ENCODE data around the gene GINM1.

The GINM1 gene

GRCh38 chr6:149565527-149566409, at the start of gene GINM1:
Gene GINM1, plus strand, starts transcription at chr6:149566375. Its CDS starts 40 bp downstream, at chr6:149566415.
- DNase-seq (ENCODE audit: insufficient read length, low spot score) (peak; percentile 75), FAIRE-seq (no peak)
- no peak for TF ChIP-seq POLR2A (IDR thresholded peaks at IDR 0.05; ENCODE audit: low read depth, low read length)

- TF ChIP-seq POLR2A (IDR thresholded peaks at IDR 0.05; ENCODE audit: low read depth, low read length) = no peak
- FAIRE-seq = no peak
- no peak for DNase-seq (ENCODE audit: insufficient read length, low spot score)
These were observed 36.5 kb upstream of the GINM1 start for GRCh38 chr6:149529650-149530049.

GRCh38 chr6:149534742-149535141, 31.4 kb upstream of the GINM1 start:
- FAIRE-seq (no peak), DNase-seq (ENCODE audit: insufficient read length, low spot score) (no peak)
- TF ChIP-seq POLR2A (IDR thresholded peaks at IDR 0.05; ENCODE audit: low read depth, low read length) = no peak

- TF ChIP-seq POLR2A (IDR thresholded peaks at IDR 0.05; ENCODE audit: low read depth, low read length) = no peak
- no peak for FAIRE-seq
- DNase-seq (ENCODE audit: insufficient read length, low spot score) = no peak
These were observed 25.0 kb upstream of the GINM1 start for GRCh38 chr6:149541139-149541538.

GRCh38 chr6:149544646-149545257, 21.4 kb upstream of the GINM1 start:
- DNase-seq (ENCODE audit: insufficient read length, low spot score) = no peak
- no peak for TF ChIP-seq POLR2A (IDR thresholded peaks at IDR 0.05; ENCODE audit: low read depth, low read length)

GRCh38 chr6:149545258-149545753, 20.9 kb upstream of the GINM1 start:
- no peak for DNase-seq (ENCODE audit: insufficient read length, low spot score)
- TF ChIP-seq POLR2A (IDR thresholded peaks at IDR 0.05; ENCODE audit: low read depth, low read length) = no peak
- no peak for FAIRE-seq

More at GRCh38 chr6:149544646-149545257, 21.4 kb upstream of the GINM1 start:
- no peak for FAIRE-seq

- DNase-seq (ENCODE audit: insufficient read length, low spot score) (peak; percentile 52), FAIRE-seq (no peak)
- peak; percentile 78 for TF ChIP-seq POLR2A (IDR thresholded peaks at IDR 0.05; ENCODE audit: low read depth, low read length)
These were observed 20.3 kb upstream of the GINM1 start, which contains the start of gene PPIL4 for GRCh38 chr6:149545754-149546471. Gene PPIL4, minus strand, starts transcription at chr6:149546043. Its CDS starts 38 bp downstream, at chr6:149546005.

GRCh38 chr6:149551920-149552319, 14.3 kb upstream of the GINM1 start:
- no peak for TF ChIP-seq POLR2A (IDR thresholded peaks at IDR 0.05; ENCODE audit: low read depth, low read length)
- FAIRE-seq = no peak
- DNase-seq (ENCODE audit: insufficient read length, low spot score) = no peak

- DNase-seq (ENCODE audit: insufficient read length, low spot score) = no peak
- FAIRE-seq = no peak
- no peak for TF ChIP-seq POLR2A (IDR thresholded peaks at IDR 0.05; ENCODE audit: low read depth, low read length)
These were observed 8.1 kb upstream of the GINM1 start for GRCh38 chr6:149558029-149558428.

GRCh38 chr6:149559389-149559788, 6.8 kb upstream of the GINM1 start:
- DNase-seq (ENCODE audit: insufficient read length, low spot score) = no peak
- no peak for TF ChIP-seq POLR2A (IDR thresholded peaks at IDR 0.05; ENCODE audit: low read depth, low read length)
- no peak for FAIRE-seq

GRCh38 chr6:149560736-149561135, 5.4 kb upstream of the GINM1 start:
- DNase-seq (ENCODE audit: insufficient read length, low spot score) (no peak), FAIRE-seq (no peak)
- no peak for TF ChIP-seq POLR2A (IDR thresholded peaks at IDR 0.05; ENCODE audit: low read depth, low read length)

- no peak for TF ChIP-seq POLR2A (IDR thresholded peaks at IDR 0.05; ENCODE audit: low read depth, low read length)
- FAIRE-seq (no peak), DNase-seq (ENCODE audit: insufficient read length, low spot score) (peak; percentile 41)
These were observed 2.8 kb upstream of the GINM1 start for GRCh38 chr6:149563203-149563927.

- no peak for TF ChIP-seq POLR2A (IDR thresholded peaks at IDR 0.05; ENCODE audit: low read depth, low read length)
These were observed 2.2 kb upstream of the GINM1 start for GRCh38 chr6:149563928-149564325.

More at GRCh38 chr6:149563928-149564325, 2.2 kb upstream of the GINM1 start:
- FAIRE-seq (no peak), DNase-seq (ENCODE audit: insufficient read length, low spot score) (no peak)
